HG03064 (cell line): Measurements from ENCODE around the gene OTOF.

ENCODE experiments used
- ATAC-seq: cut with Tn5 transposase; IDR thresholded peaks from one replicate; pipeline ENCODE4 v1.9.1; 2021; ENCODE audit warnings: low read depth; ENCODE audit not compliant: unreplicated experiment

The OTOF gene

DNA sequence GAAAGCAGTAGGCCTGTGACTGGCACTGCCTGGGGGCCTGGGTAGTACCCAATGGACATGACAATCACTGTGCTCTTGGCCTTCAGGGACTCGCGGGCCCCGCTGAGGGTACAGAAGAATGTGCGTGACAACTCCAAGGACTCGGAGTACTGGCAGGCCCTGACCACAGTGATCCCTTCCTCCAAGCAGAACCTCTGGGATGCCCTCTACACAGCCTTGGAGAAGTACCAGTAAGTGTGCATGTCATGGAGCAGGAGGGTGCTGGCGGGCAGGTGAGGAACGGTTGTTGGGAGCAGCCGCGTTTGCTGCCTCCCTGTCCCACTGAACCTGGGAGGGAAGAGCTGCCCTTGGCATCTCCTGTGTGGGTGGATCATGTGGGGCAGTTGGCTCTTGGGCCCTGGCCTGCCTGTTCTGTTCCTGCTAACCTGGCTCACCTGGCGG, 23.3 kb downstream of the OTOF start:
- ATAC-seq, result no peak

DNA sequence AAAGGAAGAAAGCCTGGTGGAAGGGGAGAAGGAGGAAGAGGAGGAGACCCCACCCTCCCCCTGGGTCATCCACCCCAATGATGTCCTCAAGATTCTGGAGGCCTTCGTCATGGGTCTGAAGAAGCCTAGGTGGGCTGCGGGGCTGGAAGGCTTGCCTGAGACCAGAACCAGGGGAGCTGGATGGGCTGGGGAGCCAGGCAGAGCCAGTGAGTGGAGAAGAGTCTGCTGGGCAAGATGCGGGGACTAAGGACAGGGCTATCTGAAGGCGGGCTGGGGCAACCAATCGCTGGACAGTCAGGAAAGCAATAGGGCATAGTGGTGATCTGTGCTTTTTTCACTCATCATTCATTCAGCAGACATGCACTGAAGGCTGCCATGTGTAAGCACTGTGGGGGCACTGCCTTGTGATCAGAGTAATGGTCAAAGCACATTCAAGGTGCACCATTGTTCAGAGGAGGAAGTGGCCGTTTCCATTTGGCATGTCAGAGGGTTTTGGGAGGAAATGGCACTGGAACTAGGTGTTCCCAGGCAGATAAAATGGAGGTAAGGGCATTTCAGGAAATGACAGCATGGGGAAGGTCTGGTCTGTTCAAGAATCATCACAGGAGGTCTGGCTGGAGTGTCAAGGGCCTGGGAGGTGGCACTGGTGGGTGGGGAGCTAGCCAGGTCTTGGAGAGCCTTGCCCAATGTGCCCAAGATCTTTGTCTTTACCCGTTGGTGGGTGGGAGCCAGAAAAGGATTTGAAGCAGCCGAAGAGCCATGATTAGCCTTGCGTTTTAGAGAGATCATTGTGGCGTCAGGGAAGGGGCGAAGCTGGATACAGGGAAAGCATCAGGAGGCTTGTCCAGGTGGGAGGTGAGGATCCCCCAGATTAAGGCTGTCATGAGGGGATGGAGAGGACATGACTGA, 24.2 kb downstream of the OTOF start:
- ATAC-seq, result no peak

DNA sequence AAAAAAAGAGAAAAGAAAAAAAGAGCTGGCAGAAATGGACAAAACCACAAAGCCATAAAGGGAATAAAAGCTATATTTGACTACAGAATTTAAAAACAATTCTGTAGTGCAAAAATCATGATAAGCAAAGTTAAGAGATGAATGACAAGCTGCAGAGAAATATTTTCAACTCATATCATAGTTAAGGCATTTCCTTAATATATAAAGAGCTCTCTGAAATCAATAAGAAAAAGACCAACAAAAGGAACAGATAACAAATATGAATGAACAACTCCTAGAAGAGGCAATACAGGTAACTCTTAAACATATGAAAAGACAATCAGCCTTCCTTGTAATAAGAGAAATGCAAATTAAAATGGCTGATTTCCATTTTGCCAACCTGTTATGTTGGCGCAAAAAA, 26.2 kb downstream of the OTOF start:
- no peak for ATAC-seq

DNA sequence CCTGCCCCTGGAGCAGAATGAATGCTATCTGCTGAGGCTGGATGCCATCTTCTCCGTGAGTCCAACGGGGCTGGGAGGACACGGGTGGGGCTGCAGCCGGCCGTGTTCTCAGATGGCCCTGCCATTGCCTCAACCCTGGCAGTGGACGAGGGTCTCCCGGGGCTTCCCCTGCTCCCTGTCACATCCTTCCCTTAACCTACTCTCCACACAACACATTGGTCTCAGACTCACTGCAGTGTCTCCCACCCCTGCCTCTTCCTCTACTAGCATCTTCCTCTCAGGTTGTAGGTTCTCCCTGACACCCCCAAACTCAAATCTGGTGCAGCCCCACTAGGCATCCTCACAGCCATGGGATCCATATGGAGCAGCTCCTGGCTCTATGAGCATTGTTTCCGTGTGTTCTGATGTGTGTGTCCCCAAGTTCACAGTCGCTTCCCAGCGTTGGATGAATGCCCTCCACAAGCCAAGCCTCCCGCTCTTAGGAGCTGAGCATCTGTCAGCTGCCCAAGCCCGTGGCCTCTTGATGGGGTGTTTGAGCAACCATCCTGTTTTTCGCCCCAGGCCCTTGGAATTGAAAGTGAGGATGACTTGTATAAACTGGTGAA, 27.8 kb downstream of the OTOF start:
- ATAC-seq, result no peak

DNA sequence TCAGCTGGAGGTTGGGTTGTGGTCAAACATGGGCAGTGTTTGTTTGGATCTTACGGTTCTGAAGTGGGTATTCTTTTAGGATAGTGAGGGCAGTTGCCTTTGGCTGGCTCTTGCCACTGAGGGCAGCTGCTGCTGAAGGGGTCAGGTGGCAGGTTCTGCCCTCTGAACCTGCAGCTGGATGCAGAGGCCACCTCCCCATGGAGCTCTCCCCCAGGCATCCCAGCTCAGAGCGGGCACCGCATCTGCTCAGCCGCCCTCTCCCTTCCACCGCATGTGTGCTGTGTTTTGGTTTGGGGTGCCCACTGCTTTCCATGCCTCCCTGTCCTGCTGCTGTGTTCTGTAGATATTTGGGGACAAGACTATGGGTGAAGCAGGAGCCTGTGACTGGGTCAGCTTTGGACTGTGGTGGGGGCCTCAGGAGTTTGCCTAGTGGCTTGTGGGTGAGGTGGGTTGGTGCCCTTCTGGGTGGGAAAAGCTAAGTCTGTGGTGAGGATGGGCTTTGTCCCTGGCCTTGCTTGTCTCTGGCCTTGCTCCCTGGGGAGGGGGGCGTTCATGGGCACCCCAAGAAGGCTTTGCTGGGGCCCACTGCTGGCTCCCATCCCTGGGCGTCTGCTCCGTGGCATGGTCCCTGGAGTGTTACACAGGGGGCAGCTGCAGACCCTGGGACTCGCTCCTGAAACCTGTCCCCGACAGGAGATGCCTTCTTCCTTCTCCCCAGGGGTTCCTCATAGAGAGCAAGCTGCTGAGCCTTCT, 28.5 kb downstream of the OTOF start:
- ATAC-seq, result no peak

DNA sequence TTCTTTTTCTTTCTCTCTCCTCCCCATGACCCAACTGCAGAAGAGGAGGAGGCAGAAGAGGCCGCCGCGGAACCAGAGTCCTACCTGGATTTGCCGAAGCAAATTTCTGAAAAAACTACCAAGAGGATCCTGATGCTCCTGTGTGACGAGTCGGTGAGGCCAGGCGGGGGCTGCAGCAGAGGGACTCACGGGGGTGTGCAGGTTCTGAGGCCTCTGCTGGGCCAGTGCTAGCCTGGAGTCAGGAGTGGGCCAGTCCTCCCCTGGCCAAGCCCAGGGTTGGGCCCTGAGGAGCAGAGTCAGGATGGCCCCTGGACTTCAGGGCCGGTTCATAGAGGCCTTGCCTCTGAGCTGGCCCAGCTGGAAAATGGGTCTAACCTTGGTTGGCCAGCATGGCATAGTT, 29.3 kb downstream of the OTOF start:
- no peak for ATAC-seq

DNA sequence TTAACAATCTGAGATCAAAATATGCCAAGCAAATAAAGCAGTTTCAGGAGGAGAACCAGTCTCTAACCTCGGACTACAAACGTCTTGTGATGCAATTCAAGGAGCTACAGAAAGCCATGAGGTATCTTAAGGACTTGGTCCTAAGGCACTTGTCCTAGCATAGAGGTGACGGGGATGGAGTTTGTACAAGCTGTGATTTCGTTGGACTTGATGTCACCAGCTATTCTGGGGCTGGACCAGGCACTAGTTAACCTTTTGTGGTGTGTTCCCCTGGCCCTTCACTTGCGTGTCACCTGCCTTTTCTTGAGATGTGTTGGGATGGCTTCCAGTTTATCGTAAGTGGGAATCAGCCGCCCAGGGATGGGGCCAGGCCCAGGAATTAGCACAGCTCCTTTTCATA, 33.7 kb downstream of the OTOF start:
- no peak for ATAC-seq

DNA sequence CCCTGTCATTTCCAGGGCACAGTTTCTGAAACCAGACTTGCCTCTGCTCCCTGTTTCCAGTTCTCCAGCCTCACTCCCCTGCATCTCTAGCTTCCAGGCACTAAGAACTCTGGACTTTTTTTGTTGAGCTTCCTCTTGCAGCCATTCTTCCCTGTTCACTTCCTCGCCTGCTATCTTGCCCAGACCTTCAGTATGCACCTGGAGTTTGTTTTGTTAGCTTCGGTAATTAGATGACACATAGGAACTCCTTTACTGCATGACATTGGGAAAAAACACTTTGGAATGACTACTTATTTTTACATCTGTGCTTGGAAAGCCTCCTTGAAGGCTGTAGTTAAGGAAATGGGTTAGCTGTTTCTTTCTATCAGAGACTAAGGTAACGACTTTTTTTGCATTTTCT, 35.2 kb downstream of the OTOF start:
- no peak for ATAC-seq

DNA sequence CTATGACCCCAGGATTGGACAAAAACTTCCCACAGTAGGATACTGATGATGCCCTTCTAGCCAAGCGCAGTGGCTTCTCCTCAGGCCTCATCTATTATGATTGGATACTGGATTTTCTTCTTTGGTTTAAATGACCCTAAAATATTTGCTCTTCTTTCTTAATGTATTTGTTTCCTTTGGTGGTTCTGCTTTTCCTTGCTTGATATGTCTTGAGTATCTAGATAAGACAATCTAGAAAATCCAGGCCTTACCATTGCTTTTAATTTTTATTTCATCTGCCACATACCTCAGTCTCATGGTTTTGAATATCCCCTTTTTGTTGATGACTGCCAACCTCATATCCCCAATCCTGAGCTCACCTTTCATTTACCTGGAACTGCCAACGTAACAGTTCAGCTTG, 35.6 kb downstream of the OTOF start:
- no peak for ATAC-seq

DNA sequence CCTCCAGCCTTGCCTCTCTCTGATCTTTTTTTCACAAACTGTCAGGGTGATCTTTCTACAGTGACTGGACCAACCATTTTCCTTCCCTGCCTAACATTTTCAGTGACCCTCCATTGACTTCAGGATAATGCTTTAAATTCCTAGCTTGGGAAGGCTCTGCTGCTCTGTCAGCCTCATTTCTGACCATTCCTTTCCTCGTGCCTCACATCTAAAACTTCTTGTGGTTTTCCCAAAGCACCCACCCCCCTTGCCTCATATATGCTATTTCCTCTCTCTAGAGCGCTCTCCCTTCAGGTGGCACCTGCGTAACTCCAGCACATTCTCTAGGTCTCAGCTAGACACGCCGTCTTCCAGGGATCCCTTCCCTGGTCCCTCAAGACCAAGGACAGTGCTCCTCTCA, 39.0 kb downstream of the OTOF start:
- no peak for ATAC-seq

DNA sequence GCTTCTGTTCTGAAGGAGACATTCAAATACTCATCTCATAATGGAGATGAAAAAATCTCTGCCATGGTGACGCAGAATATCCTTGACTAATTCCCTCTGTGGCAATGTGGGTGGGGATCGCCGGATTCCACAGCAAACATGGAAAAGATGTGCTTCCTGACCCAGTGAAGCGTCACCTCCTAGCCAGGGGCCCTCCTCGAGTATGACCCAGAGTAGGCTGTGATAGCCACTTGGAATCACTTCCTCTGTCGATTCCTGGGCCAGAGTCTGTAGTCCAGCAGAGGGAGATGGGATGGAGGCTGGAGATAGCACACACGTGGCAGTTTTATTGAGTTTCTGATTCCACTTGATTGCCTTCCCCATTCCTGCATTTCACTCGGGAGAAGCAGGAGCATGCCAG, 39.4 kb downstream of the OTOF start:
- ATAC-seq, result no peak

DNA sequence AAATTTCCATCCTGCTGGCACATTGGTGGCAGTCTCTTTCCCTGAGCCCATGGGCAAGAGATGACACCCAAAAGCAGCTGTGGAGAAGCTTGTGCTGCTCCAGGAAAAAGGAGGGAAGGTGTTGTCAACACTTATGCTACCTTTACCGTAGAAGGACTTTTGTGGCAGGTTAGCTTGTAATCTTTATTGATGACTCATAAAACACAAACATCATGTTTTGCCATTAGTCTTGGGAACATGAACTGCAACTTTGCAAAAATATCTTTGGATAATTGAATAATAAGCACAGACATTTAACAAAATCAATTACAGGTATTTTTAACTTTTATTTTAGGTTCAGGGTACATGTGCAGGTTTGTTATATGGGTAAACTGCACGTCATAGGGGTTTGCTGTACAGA, 42.8 kb downstream of the OTOF start:
- no peak for ATAC-seq

DNA sequence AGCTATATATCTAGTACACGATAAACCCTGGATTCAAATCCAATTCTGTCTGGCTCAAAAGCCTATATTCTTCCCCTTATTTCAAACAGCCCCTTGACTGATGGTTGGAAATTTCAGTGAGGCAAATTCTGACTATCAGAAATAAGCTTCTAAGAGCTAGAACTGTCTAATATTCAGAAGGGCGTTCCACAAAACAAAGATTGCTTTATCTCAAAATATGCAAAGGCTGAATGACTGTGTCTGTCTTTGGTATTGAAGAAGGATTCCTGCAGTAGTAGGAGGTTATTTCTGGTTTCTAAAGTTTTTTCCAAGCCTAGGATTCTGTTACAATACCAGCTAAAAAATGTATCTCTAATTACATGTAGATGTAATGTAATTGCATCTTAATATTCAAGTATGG, 45.1 kb downstream of the OTOF start:
- no peak for ATAC-seq

DNA sequence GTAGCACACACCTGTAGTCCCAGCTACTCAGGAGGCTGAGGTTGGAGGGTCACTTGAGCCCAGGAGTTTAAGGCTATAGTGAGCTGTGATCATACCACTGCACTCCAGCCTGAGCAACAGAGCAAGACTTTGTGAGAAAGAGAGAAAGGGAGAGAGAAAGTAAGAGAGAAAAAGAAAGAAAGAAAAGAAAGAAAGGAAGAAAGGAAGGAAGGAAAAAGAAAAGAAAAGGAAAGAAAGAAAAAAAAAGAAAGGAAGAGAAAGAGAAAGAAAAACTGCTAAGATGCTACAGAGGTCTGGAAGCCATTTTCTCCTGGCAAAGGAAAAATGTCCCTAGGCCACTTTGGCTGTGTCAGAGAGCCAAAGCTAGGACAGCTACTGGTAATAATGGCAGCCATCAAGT, 45.6 kb downstream of the OTOF start:
- no peak for ATAC-seq

DNA sequence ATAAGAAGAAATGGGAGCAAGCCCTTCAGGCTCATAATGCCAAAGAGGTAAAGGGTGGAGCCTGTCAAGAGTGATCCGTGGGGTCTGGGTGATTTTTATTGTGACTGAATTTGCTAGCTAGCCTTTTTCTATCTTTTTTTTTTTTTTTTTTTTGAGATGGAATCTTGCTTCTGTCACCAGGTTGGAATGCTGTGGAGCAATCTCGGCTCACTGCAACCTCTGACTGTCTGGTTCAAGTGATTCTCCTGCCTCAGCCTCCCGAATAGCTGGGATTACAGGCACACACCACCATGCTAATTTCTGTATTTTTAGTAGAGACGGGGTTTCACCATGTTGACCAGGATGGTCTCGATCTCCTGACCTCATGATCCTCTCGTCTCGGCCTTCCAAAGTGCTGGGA, 47.1 kb downstream of the OTOF start:
- no peak for ATAC-seq

DNA sequence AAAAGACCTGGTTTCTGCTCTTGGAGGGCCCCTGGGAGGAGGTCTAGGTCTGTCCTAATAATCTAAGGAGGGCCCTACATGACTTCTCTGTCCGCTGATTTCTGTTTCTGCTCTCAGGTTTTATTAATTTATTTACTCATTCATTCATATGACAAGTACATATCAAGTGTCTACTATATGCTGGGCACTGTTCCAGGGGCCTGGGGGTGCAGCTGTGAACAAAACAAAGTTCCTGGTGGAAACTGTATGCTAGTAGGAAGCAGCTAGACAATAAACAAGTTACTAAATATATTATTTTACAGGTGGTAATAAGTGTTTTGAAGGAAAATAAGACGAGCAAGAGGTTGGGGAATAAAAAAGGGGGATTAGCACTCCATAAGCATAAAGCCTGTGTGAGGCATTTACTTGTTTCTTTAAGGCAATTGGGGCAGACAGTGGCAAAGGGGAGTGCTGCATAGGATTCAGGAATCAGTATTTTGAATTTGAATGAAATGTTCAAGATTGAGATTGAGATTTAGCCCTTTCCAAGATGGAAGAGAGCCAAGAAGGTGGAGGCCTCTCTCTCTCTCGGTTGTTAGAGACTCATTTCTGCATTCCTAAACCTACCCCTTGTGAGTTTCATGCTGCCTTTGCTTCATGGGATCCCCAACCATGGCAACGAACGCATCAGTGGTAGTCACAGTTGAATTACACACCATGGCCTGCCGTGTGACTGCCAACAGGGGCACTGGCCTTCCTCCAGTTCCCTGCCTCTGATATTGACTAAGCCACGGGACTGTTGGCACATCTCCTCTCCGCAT, 47.9 kb downstream of the OTOF start:
- ATAC-seq, result no peak

DNA sequence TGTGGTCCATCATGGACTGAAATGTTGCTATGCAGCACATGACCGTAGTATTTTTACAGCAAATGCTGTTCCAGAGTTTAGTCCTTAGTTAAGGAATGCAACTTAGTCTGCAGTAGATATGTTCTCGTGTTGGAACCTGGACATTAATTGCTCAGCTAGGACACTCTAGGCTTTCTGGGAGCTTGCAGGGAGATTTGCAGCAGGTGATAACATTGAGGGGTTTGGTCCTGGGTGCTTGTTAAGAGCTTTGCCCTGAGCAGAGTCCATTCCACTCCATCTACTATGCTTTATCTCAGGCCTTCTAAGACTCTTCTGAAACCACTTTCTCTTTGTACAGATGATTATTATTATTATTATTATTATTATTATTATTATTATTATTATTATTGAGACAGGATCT, 49.1 kb downstream of the OTOF start:
- ATAC-seq, result no peak

DNA sequence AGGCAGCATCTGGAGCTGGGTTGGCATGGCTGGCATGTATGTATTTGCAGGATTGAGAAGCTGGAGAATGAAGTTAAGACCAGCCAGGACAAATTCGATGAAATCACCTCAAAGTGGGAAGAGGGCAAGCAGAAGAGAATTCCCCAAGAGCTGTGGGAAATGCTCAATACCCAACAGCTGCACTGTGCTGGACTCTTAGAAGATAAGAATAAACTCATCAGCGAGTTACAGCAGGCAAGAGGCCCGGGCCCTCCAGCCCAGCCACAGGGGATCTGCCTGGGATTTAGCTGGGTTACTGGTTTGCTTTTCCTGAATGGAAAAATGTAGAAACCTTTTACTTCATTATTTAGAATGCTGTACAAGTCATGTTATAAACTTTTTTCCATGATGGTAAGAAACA, 53.7 kb downstream of the OTOF start:
- ATAC-seq, result no peak

DNA sequence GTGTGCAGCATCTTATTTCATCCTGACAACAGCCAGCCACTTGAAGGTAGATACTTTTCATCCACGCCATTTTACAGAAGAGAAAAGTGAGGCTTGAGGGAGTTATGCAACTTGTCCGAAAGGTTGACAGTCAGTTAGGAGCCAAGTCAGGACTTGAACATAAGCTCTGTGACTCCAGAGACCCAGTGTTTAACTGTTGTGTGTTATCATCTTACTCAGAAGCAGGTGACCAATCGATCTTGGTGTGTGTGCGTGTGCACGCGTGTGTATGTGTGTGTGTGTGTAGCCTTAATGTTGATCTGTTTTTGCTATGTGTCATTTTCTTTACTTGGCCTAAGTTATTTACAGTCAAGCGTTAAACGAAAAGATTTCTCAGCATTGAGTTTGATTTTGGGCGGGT, 54.2 kb downstream of the OTOF start:
- ATAC-seq, result no peak

DNA sequence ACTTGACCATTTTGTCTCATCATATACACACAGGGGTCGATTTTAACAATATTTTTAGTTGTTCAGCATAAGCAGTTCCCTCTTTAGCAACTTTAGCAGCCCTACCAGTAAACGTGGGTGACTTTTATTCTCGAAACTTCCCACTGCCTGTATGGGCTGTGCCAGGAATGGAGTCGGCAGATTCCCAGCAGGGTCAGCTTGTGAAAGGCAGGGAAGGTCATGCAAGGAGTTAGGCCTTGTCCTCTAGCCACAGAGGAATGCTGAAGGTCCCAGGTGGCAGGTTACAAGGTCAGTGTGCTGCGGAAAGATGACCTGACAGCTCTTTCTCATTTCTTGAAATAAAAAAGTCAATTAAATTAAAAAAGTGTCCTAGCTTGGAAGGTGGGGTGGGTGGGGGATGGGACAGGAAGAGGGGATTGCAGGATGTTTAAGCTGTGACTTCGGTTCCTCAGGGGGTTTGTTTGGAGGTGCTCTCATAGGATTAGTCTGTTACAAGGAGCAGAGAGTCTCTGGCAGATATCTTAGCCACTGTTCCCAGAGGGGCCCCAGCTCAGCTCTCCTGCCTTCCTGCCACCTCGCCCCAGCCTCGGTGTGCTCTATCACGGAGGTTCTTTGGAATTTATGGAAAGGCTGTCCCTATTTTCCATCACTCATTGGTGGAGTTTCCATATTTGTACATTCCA, 54.8 kb downstream of the OTOF start:
- ATAC-seq, result no peak
